ENCODE measurements around the gene COQ8B.

The COQ8B gene

GRCh38 chr19:40690050-40690692 lies 26.5 kb downstream of the COQ8B start, which contains the start of gene NUMBL:
Gene NUMBL (minus strand): TSS chr19:40690651. CDS start chr19:40690483, 168 bp downstream.
- DNase-seq, result no peak

GRCh38 chr19:40689339-40690049 lies 27.2 kb downstream of the COQ8B start:
- DNase-seq, result no peak

GRCh38 chr19:40688987-40689338 lies 27.7 kb downstream of the COQ8B start:
- DNase-seq, result no peak

- DNase-seq, result no peak
Observed at GRCh38 chr19:40688309-40688708, 28.4 kb downstream of the COQ8B start.

- DNase-seq, result no peak
Observed at GRCh38 chr19:40687525-40688016, 29.1 kb downstream of the COQ8B start.

GRCh38 chr19:40686882-40687524 lies 29.7 kb downstream of the COQ8B start:
- DNase-seq, result no peak

GRCh38 chr19:40685563-40685962 lies 31.1 kb downstream of the COQ8B start:
- no peak for DNase-seq

- no peak for DNase-seq
Observed at GRCh38 chr19:40685016-40685526, 31.6 kb downstream of the COQ8B start.

- DNase-seq, result no peak
Observed at GRCh38 chr19:40684280-40684679, 32.4 kb downstream of the COQ8B start.

- DNase-seq, result no peak
Observed at GRCh38 chr19:40683437-40683836, 33.2 kb downstream of the COQ8B start.

- DNase-seq, result no peak
Observed at GRCh38 chr19:40682431-40682964, 34.2 kb downstream of the COQ8B start.

GRCh38 chr19:40681039-40681438 lies 35.6 kb downstream of the COQ8B start:
- no peak for DNase-seq

GRCh38 chr19:40677156-40677555 lies 39.5 kb downstream of the COQ8B start:
- no peak for DNase-seq

- no peak for DNase-seq
Observed at GRCh38 chr19:40674291-40674690, 42.4 kb downstream of the COQ8B start.

GRCh38 chr19:40673397-40673796 lies 43.3 kb downstream of the COQ8B start:
- DNase-seq, result no peak

GRCh38 chr19:40672573-40673299 lies 44.0 kb downstream of the COQ8B start:
- no peak for DNase-seq

- DNase-seq, result no peak
Observed at GRCh38 chr19:40672038-40672437, 44.6 kb downstream of the COQ8B start.

GRCh38 chr19:40671404-40671803 lies 45.3 kb downstream of the COQ8B start:
- no peak for DNase-seq

GRCh38 chr19:40668991-40669614 lies 47.6 kb downstream of the COQ8B start:
- DNase-seq, result no peak

- no peak for DNase-seq
Observed at GRCh38 chr19:40667602-40668001, 49.1 kb downstream of the COQ8B start.

- no peak for DNase-seq
Observed at GRCh38 chr19:40666803-40667438, 49.8 kb downstream of the COQ8B start.

Measured in RPMI8226 (cell line).